Parathyroid adenoma (tissue), 2 donors: ENCODE data around the gene DNAL1.

Experiments used
- H2AFZ ChIP-seq: fragments of 300-600 bp; sonication (generic); one replicate; pipeline ENCODE4 v1.7.0; 2017; ENCODE audit warnings: antibody characterized with exemption, mild to moderate bottlenecking
- H3K27ac ChIP-seq: fragments of 300-600 bp; sonication (generic); one replicate; pipeline ENCODE4 v1.7.0; 2017
- H3K27me3 ChIP-seq: fragments of 300-600 bp; sonication (generic); one replicate; pipeline ENCODE4 v1.7.0; 2017; ENCODE audit warnings: low read length; ENCODE audit not compliant: control insufficient read depth, insufficient read depth
- H3K36me3 ChIP-seq: fragments of 300-600 bp; sonication (generic); one replicate; pipeline ENCODE4 v1.7.0; 2017; ENCODE audit warnings: low read length; ENCODE audit not compliant: control insufficient read depth, insufficient read depth
- H3K4me1 ChIP-seq: fragments of 300-600 bp; sonication (generic); one replicate; pipeline ENCODE4 v1.7.0; 2017; ENCODE audit warnings: control low read depth
- H3K4me2 ChIP-seq: fragments of 300-600 bp; sonication (generic); one replicate; pipeline ENCODE4 v1.7.0; 2017; ENCODE audit warnings: low read length
- H3K4me3 ChIP-seq: fragments of 300-600 bp; sonication (generic); one replicate; pipeline ENCODE4 v1.7.0; 2017; ENCODE audit warnings: low read depth, low read length
- H3K79me2 ChIP-seq: fragments of 300-600 bp; sonication (generic); one replicate; pipeline ENCODE4 v1.7.0; 2017; ENCODE audit warnings: control low read depth
- H3K9ac ChIP-seq: fragments of 300-600 bp; sonication (generic); one replicate; pipeline ENCODE4 v1.7.0; 2017; ENCODE audit warnings: mild to moderate bottlenecking
- H3K9me3 ChIP-seq: fragments of 300-600 bp; sonication (generic); one replicate; pipeline ENCODE4 v1.7.0; 2017; ENCODE audit warnings: low read length; ENCODE audit not compliant: control insufficient read depth
- CTCF ChIP-seq: fragments of 300-600 bp; sonication (generic); IDR thresholded peaks from one replicate; pipeline ENCODE4 v1.7.0; 2017; ENCODE audit warnings: antibody characterized with exemption, mild to moderate bottlenecking
- donor health status: primary hyperparathyroidism.

The DNAL1 gene

GRCh38 chr14:73720636-73721035, 75.8 kb downstream of the DNAL1 start:
- H3K27ac ChIP-seq = no peak overlapping the region
- peaks cover 2% of the 10 kb centered on the region for H3K79me2 ChIP-seq
- H3K27me3 ChIP-seq = no peaks in the 10 kb centered on the region
- H3K4me1 ChIP-seq = no peaks in the 10 kb centered on the region
- no peak for TF ChIP-seq CTCF
- H3K4me2 ChIP-seq = no peak overlapping the region
- no peak overlapping the region for H3K4me3 ChIP-seq
- H2AFZ ChIP-seq = no peak overlapping the region
- H3K9ac ChIP-seq = no peak overlapping the region
- H3K9me3 ChIP-seq = no peaks in the 10 kb centered on the region
- H3K36me3 ChIP-seq = no peaks in the 10 kb centered on the region

- peaks cover 2% of the 10 kb centered on the region for H3K4me1 ChIP-seq
- no peak overlapping the region for H2AFZ ChIP-seq
- H3K4me2 ChIP-seq = no peak overlapping the region
- H3K79me2 ChIP-seq = peaks cover 8% of the 10 kb centered on the region
- no peak for TF ChIP-seq CTCF
- no peaks in the 10 kb centered on the region for H3K27me3 ChIP-seq
- no peaks in the 10 kb centered on the region for H3K9me3 ChIP-seq
- no peak overlapping the region for H3K9ac ChIP-seq
- H3K36me3 ChIP-seq = no peaks in the 10 kb centered on the region
- H3K4me3 ChIP-seq = no peak overlapping the region
- H3K27ac ChIP-seq = no peak overlapping the region
These were observed 76.5 kb downstream of the DNAL1 start for GRCh38 chr14:73721101-73721821.

GRCh38 chr14:73722581-73722980, 77.8 kb downstream of the DNAL1 start:
- H3K27ac ChIP-seq = no peak overlapping the region
- H3K27me3 ChIP-seq = no peaks in the 10 kb centered on the region
- peaks cover 2% of the 10 kb centered on the region for H3K4me1 ChIP-seq
- H3K9me3 ChIP-seq = no peaks in the 10 kb centered on the region
- no peak overlapping the region for H3K4me2 ChIP-seq
- H3K4me3 ChIP-seq = no peak overlapping the region
- H3K36me3 ChIP-seq = no peaks in the 10 kb centered on the region
- H3K9ac ChIP-seq = no peak overlapping the region
- H3K79me2 ChIP-seq = peaks cover 21% of the 10 kb centered on the region
- TF ChIP-seq CTCF = no peak
- no peak overlapping the region for H2AFZ ChIP-seq

DNA sequence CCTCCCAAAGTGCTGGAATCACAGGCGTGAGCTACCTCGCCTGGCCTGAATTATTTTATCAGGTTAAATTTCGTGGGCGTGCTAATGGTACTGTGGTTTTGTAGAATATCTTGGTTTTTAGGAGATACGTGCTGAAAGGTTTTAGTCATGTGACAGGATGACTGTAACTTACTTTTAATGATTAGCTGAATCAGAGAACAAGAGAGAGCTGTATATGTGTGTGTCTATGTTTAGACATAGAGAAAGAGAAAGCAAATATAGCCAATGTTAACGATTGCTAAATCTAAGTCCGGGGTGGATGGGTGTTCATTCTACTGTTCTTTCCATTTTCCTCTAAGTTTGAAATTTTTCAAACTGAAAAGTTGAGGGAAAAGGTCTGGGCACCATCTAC, 78.6 kb downstream of the DNAL1 start:
- H3K36me3 ChIP-seq = no peaks in the 10 kb centered on the region
- no peak overlapping the region for H3K9ac ChIP-seq
- TF ChIP-seq CTCF = no peak
- no peaks in the 10 kb centered on the region for H3K9me3 ChIP-seq
- peaks cover 28% of the 10 kb centered on the region for H3K79me2 ChIP-seq
- no peak overlapping the region for H2AFZ ChIP-seq
- peak overlapping the region; percentile 30 for H3K27ac ChIP-seq
- H3K4me1 ChIP-seq = peaks cover 3% of the 10 kb centered on the region
- H3K4me2 ChIP-seq = no peak overlapping the region
- H3K4me3 ChIP-seq = no peak overlapping the region
- no peaks in the 10 kb centered on the region for H3K27me3 ChIP-seq
